HEK293T (cell line): Measurements from ENCODE around the gene LRRC4C.

Source experiments
- CTCF ChIA-PET: fragments of 350-600 bp; formaldehyde crosslinking; extraction: SDS; loops from one replicate; lab custom pipeline; 2021; ENCODE audit warnings: antibody characterized with exemption, inconsistent platforms; lab: Yijun Ruan, JAX
- POLR2A ChIA-PET: fragments of 350-600 bp; formaldehyde crosslinking; extraction: SDS; loops from one replicate; lab custom pipeline; 2020; ENCODE audit warnings: antibody characterized with exemption, inconsistent platforms; lab: Yijun Ruan, JAX
- DNase-seq: peaks from one replicate; pipeline ENCODE4 v3.0.0; 2012; ENCODE audit warnings: mixed read lengths; ENCODE audit errors: extremely low spot score
- ARNT ChIP-seq: fragments of 450-650 bp; IDR thresholded peaks from 2 replicates; pipeline ENCODE4 v1.6.1; 2017; ENCODE audit warnings: mild to moderate bottlenecking
- BHLHE40 ChIP-seq: fragments of 450-650 bp; IDR thresholded peaks from 2 replicates; pipeline ENCODE4 v1.6.1; 2016; ENCODE audit warnings: mild to moderate bottlenecking, moderate library complexity, borderline replicate concordance
- CTBP1 ChIP-seq: fragments of 450-650 bp; IDR thresholded peaks from 2 replicates; pipeline ENCODE4 v1.6.1; 2016; ENCODE audit warnings: borderline replicate concordance
- ELF4 ChIP-seq: fragments of 450-650 bp; IDR thresholded peaks from 2 replicates; pipeline ENCODE4 v1.6.1; 2017; ENCODE audit warnings: antibody characterized with exemption
- FOXA1 ChIP-seq: fragments of 450-650 bp; IDR thresholded peaks from 2 replicates; pipeline ENCODE4 v1.6.1; 2016; ENCODE audit warnings: mild to moderate bottlenecking
- FOXK2 ChIP-seq: fragments of 450-650 bp; IDR thresholded peaks from 2 replicates; pipeline ENCODE4 v1.6.1; 2016; ENCODE audit warnings: mild to moderate bottlenecking
- FOXM1 ChIP-seq: fragments of 450-650 bp; IDR thresholded peaks from 2 replicates; pipeline ENCODE4 v1.6.1; 2017; ENCODE audit warnings: mild to moderate bottlenecking, borderline replicate concordance
- HDGF ChIP-seq: fragments of 450-650 bp; IDR thresholded peaks from 2 replicates; pipeline ENCODE4 v1.6.1; 2017; ENCODE audit warnings: antibody characterized with exemption, borderline replicate concordance
- L3MBTL2 ChIP-seq: fragments of 450-650 bp; conservative IDR thresholded peaks from 2 replicates; pipeline ENCODE4 v1.6.1; 2016; ENCODE audit warnings: mild to moderate bottlenecking
- LEF1 ChIP-seq: fragments of 450-650 bp; IDR thresholded peaks from 2 replicates; pipeline ENCODE4 v1.6.1; 2017; ENCODE audit warnings: mild to moderate bottlenecking, borderline replicate concordance
- NFRKB ChIP-seq: fragments of 450-650 bp; IDR thresholded peaks from 2 replicates; pipeline ENCODE4 v1.6.1; 2016; ENCODE audit warnings: mild to moderate bottlenecking, moderate library complexity
- SP1 ChIP-seq: fragments of 450-650 bp; IDR thresholded peaks from 2 replicates; pipeline ENCODE4 v1.6.1; 2017
- SUZ12 ChIP-seq: fragments of 450-650 bp; IDR thresholded peaks from 2 replicates; pipeline ENCODE4 v1.6.1; 2016; ENCODE audit warnings: mild to moderate bottlenecking
- TARDBP ChIP-seq: fragments of 450-650 bp; IDR thresholded peaks from 2 replicates; pipeline ENCODE4 v1.6.1; 2016
- ZNF384 ChIP-seq: fragments of 450-650 bp; IDR thresholded peaks from 2 replicates; pipeline ENCODE4 v1.6.1; 2016
- TF ChIP-seq, protein P1 (sequence below): fragments of 450-650 bp; IDR thresholded peaks from 2 replicates; pipeline ENCODE4 v1.6.1; 2016

LRRC4C gene

DNA sequence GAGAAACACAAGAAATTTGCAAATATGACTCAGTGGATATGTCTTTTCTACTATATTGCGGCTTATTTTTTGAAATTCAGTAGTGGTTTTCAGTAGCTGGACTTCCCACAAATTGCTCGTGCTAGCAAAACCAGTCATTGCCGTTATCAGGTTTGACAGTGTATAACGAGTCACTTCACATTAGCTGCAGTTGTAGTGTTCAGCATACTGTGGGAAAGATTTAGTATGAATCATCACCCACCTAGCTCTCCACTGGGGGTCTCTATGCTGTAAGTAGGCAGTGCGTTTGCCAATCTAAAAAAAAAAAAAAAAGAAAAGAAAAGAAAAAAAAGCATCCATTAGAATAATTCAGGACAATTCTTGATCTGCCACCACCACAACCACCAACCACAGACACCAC is 1318.9 kb downstream of the LRRC4C start:
- no peak for TF ChIP-seq TARDBP
- TF ChIP-seq FOXA1: no peak
- no peak for TF ChIP-seq CTBP1
- no peak for TF ChIP-seq ARNT
- DNase-seq: no peak
- CTCF ChIA-PET: no interaction called here
- POLR2A ChIA-PET: no interaction called here

DNA sequence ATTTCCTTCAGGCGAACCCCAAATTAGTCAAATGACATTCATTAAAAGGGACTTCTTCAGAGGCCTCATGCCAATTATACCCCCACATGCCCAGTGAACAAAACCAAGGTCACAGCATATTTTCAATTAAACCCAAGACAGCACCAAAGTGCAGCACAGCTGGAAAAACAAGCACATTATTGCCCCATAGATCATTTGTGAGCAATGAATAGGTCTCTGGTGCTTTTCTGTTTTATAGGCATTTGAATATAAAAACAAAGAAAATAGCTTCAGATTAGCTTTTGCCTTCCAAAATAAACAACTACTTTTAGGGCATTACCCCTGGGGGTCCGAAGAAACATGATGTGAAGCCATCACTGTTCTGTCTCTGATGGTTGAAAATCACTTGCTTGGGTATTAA is 1319.9 kb downstream of the LRRC4C start:
- DNase-seq: no peak
- ChIA-PET POLR2A (no interaction called here), CTCF (no interaction called here)
- TF ChIP-seq SUZ12 (no peak), ZNF384 (no peak), NFRKB (no peak)

DNA sequence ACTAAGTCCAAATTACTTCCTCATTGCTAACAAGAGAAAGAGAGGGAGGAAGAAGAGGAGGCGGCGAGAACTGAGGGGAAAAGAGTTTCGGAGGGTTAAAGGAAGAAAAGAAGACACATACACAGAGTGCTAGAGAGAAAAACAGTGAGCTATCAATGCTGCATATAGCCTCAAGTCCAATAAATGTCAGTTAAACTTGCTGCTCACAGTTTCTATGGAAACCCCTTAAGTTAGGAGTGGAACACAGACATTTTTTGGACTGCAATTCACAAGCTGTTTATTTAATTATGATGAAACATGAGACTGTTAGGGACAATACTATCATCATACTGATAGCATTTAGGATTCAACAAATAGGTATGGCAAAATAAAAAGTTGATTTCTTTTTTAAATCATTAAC is 1320.4 kb downstream of the LRRC4C start:
- no peak for TF ChIP-seq ARNT
- TF ChIP-seq ZNF384: no peak
- TF ChIP-seq SP1: no peak
- no peak for DNase-seq
- ChIA-PET CTCF (no interaction called here), POLR2A (no interaction called here)

DNA sequence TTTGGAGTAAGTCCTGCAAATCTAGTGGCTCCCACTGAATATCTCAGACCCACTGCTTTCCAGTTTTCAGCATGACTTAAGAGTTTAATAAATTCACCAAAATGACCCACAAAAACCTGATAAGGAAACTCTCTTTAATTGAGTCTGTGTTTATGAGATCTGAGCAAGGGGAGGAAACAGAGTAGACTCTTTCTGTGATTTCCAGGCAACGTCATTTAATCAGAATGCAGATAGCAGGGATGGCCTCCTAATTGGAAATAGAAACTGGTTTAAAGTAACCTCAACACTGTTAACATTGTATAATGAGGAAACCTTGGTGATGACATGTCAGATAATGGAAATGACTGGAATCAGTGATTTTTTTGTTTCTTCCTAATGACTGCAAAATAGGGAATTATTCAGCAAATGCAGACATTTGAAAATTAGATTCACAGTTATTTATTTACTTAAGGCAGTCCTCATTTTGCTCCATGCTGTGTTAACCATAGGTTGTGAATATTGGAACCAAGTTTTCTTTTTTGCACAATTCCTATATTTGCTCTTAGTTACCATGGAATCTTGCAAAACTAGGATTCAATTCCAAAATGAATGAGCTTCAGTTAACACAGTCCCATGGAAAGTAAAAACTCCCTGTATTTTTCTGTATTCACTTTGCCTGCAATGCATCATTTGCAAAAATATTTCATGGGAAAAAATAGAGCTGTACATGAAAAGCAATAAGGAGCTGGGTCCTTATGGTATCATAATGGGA is 1324.5 kb downstream of the LRRC4C start:
- DNase-seq: no peak
- TF ChIP-seq NFRKB: no peak
- no peak for TF ChIP-seq BHLHE40
- TF ChIP-seq ZNF384: no peak
- no peak for TF ChIP-seq FOXK2
- CTCF ChIA-PET: no interaction called here
- POLR2A ChIA-PET: no interaction called here

DNA sequence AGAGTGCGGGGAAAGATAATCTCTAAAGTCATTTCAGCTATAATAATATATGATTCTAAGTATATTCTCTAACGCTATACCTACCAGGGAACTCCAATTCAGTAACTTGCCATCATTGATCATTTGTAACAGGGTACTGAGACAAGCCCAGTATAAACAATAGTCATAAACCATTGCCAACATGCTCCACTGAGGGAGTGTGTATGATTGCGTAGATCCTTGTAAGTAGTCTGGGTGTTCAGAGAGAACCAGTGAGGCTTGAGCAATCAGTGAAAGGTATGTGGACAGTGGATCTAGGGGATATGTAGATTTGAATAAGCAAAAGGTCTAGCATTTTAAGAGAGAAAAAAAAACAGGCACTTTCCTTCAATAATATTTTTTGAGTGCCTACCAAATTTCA is 1326.0 kb downstream of the LRRC4C start:
- ChIA-PET POLR2A (no interaction called here), CTCF (no interaction called here)
- DNase-seq: no peak
- TF ChIP-seq NFRKB (no peak), L3MBTL2 (no peak), FOXA1 (no peak), TARDBP (no peak), SUZ12 (no peak)
- TF ChIP-seq, protein P1, sequence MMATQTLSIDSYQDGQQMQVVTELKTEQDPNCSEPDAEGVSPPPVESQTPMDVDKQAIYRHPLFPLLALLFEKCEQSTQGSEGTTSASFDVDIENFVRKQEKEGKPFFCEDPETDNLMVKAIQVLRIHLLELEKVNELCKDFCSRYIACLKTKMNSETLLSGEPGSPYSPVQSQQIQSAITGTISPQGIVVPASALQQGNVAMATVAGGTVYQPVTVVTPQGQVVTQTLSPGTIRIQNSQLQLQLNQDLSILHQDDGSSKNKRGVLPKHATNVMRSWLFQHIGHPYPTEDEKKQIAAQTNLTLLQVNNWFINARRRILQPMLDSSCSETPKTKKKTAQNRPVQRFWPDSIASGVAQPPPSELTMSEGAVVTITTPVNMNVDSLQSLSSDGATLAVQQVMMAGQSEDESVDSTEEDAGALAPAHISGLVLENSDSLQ: no peak

DNA sequence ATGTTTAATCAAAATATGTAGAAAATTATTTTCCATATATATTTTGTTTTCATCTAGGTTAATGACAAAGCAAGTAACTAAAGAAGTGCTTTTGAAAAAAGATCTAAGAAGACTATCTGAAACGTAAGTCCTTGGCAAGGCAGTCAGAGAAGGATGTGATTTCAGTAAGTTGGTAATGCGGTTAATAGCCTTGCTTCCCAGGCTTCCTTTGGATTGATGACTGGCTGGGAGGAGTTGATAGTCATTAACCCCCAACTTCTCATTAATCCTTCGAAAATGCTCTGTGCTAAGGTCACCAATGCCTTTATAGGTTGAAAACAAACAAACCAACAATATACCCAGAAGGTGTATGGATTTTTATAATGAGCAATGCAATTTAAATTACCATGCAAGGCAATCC is 1326.5 kb downstream of the LRRC4C start:
- ChIA-PET CTCF (no interaction called here), POLR2A (no interaction called here)
- TF ChIP-seq SP1 (no peak), ELF4 (no peak), CTBP1 (no peak), FOXM1 (no peak), LEF1 (no peak), HDGF (no peak), ARNT (no peak)
- DNase-seq: no peak

DNA sequence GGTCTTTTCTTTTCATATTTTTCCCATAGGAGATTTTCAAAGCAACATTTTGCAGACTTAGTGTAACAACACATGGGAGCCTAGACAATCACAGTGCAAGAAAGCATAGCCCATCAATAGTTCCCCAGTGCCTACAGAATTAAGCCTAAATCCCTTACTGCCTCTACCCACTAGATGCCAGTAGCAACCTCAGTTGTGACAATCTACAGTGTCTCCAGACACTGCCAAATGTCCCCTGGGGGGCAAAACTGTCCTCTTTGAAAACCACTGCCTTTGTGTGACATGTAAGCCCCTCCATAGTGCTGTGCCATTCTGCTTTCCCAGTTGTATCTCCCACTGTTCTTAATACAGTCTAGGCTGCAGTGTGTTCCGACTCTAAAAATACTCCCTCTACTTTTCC is 1329.0 kb downstream of the LRRC4C start:
- ChIA-PET POLR2A (no interaction called here), CTCF (no interaction called here)
- TF ChIP-seq SP1 (no peak), FOXA1 (no peak), ELF4 (no peak), CTBP1 (no peak), HDGF (no peak), NFRKB (no peak), TARDBP (no peak), SUZ12 (no peak), L3MBTL2 (no peak), LEF1 (no peak), FOXK2 (no peak), ARNT (no peak), FOXM1 (no peak), ZNF384 (no peak), BHLHE40 (no peak)
- TF ChIP-seq, protein P1: no peak
- DNase-seq: no peak

DNA sequence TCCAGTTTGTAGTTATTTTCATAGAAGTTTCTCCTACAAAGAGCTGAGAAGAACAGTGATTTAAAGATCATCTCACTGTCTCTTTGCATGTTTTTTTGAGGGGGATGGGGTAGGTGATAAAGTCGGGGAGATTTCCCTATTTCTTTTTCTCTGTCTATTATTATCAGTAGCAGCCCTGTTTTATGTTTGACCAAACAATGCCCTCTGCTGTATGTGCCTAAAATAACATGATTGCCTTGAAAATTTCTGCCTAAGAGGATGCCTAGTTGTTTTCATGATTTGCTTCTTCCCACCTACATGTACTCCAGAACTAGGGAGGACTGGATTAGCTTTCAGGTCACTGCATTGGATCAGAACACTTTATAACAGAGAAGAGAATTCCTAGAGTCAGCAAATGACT is 1330.2 kb downstream of the LRRC4C start:
- DNase-seq: no peak
- no peak for TF ChIP-seq LEF1
- TF ChIP-seq CTBP1: no peak
- CTCF ChIA-PET: no interaction called here
- POLR2A ChIA-PET: no interaction called here

DNA sequence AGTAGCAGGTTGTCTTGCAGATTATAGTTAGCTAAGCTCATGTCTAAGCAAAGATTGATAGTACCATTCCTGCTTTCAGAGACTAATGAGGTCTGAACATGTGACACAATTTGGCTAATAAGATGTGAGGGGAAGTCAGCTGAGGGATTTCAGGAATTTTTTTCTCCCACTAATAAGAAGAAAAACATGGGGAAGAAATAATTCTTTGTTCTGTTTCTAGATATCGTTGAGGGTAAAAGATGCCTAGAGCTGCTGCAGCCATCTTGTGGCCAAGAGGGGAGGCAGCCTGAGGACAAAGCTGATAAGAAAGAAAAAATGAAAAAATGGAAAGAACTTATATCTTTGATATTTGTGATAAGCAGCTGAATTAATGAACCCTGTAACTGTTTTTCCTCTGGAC is 1334.4 kb downstream of the LRRC4C start:
- TF ChIP-seq CTBP1 (no peak), HDGF (no peak), BHLHE40 (no peak), ZNF384 (no peak), LEF1 (no peak), FOXM1 (no peak), L3MBTL2 (no peak), NFRKB (no peak), SP1 (no peak), TARDBP (no peak), FOXA1 (no peak), ARNT (no peak), ELF4 (no peak), SUZ12 (no peak), FOXK2 (no peak)
- TF ChIP-seq, protein P1: no peak
- CTCF ChIA-PET: no interaction called here
- POLR2A ChIA-PET: no interaction called here
- no peak for DNase-seq
